SK-N-SH treated with all-trans-retinoic acid at 6 μM for 48 hours (cell line): ENCODE measurements around the gene TMEM231.

Experiments
- ATAC-seq: fragments of 200-7000 bp; cut with Tn5 transposase; 3 replicates; pipeline ENCODE4 v1.9.1; 2020; ENCODE audit warnings: mild to moderate bottlenecking, moderate library complexity
- ARNTL ChIP-seq: fragments of 450-650 bp; formaldehyde crosslinking; IDR thresholded peaks from 2 replicates; pipeline ENCODE4 v1.5.0; 2020; ENCODE audit warnings: low read depth, mild to moderate bottlenecking, moderate library complexity, borderline replicate concordance
- BACH2 ChIP-seq: fragments of 250-450 bp; sonication (Bioruptor Pico); IDR thresholded peaks from 2 replicates; pipeline ENCODE4 v1.9.0; 2021; ENCODE audit warnings: mild to moderate bottlenecking, borderline replicate concordance
- CREB5 ChIP-seq: fragments of 250-450 bp; sonication (Bioruptor Pico); IDR thresholded peaks from 2 replicates; pipeline ENCODE4 v1.5.1; 2020; ENCODE audit warnings: low read depth, mild to moderate bottlenecking, moderate library complexity
- CSDC2 ChIP-seq: fragments of 250-450 bp; sonication (Bioruptor Pico); IDR thresholded peaks from 2 replicates; pipeline ENCODE4 v1.5.0; 2020; ENCODE audit warnings: mild to moderate bottlenecking, moderate library complexity
- CSRNP3 ChIP-seq: fragments of 250-450 bp; sonication (Bioruptor Pico); IDR thresholded peaks from 2 replicates; pipeline ENCODE4 v1.5.1; 2021; ENCODE audit warnings: mild to moderate bottlenecking, moderate library complexity
- ESRRG ChIP-seq: fragments of 250-450 bp; sonication (Bioruptor Pico); IDR thresholded peaks from 2 replicates; pipeline ENCODE4 v1.6.1; 2021; ENCODE audit warnings: mild to moderate bottlenecking
- GLIS3 ChIP-seq: fragments of 250-450 bp; sonication (Bioruptor Pico); IDR thresholded peaks from 2 replicates; pipeline ENCODE4 v1.5.0; 2020; ENCODE audit warnings: mild to moderate bottlenecking, moderate library complexity
- OSR1 ChIP-seq: fragments of 250-450 bp; sonication (Bioruptor Pico); IDR thresholded peaks from 2 replicates; pipeline ENCODE4 v1.8.0; 2022; ENCODE audit warnings: moderate library complexity, mild to moderate bottlenecking, inconsistent platforms
- POU6F1 ChIP-seq: fragments of 250-450 bp; sonication (Bioruptor Pico); IDR thresholded peaks from 2 replicates; pipeline ENCODE4 v1.8.0; 2021; ENCODE audit warnings: low read depth, mild to moderate bottlenecking, moderate library complexity, borderline replicate concordance
- RARB ChIP-seq: fragments of 250-450 bp; sonication (Bioruptor Pico); IDR thresholded peaks from 2 replicates; pipeline ENCODE4 v1.8.0; 2021; ENCODE audit warnings: mild to moderate bottlenecking, moderate library complexity
- SNAI2 ChIP-seq: fragments of 250-450 bp; sonication (Bioruptor Pico); IDR thresholded peaks from 2 replicates; pipeline ENCODE4 v1.5.0; 2020; ENCODE audit warnings: mild to moderate bottlenecking, moderate library complexity
- TCF4 ChIP-seq: fragments of 250-450 bp; sonication (Bioruptor Pico); IDR thresholded peaks from 2 replicates; pipeline ENCODE4 v1.8.0; 2021; ENCODE audit warnings: mild to moderate bottlenecking, moderate library complexity, borderline replicate concordance
- TOX ChIP-seq: fragments of 250-450 bp; sonication (Bioruptor Pico); IDR thresholded peaks from 2 replicates; pipeline ENCODE4 v1.8.0; 2021; ENCODE audit warnings: mild to moderate bottlenecking, moderate library complexity, borderline replicate concordance
- ZC3H10 ChIP-seq: fragments of 250-450 bp; sonication (Bioruptor Pico); IDR thresholded peaks from 2 replicates; pipeline ENCODE4 v1.5.1; 2021; ENCODE audit warnings: mild to moderate bottlenecking, moderate library complexity
- ZFP3 ChIP-seq: fragments of 250-450 bp; sonication (Bioruptor Pico); IDR thresholded peaks from 2 replicates; pipeline ENCODE4 v1.5.0; 2020; ENCODE audit warnings: mild to moderate bottlenecking, moderate library complexity
- ZFP30 ChIP-seq: fragments of 450-650 bp; formaldehyde crosslinking; IDR thresholded peaks from 2 replicates; pipeline ENCODE4 v1.5.0; 2022; ENCODE audit warnings: mild to moderate bottlenecking, moderate library complexity
- ZNF565 ChIP-seq: fragments of 450-650 bp; formaldehyde crosslinking; conservative IDR thresholded peaks from 2 replicates; pipeline ENCODE4 v1.5.0; 2020; ENCODE audit warnings: low read depth, mild to moderate bottlenecking, moderate library complexity
- ZNF70 ChIP-seq: fragments of 450-650 bp; formaldehyde crosslinking; IDR thresholded peaks from 2 replicates; pipeline ENCODE4 v1.5.0; 2020; ENCODE audit warnings: mild to moderate bottlenecking, moderate library complexity
- TF ChIP-seq, protein P1 (sequence below): fragments of 250-450 bp; sonication (Bioruptor Pico); IDR thresholded peaks from 2 replicates; pipeline ENCODE4 v1.8.0; 2020; ENCODE audit warnings: mild to moderate bottlenecking, moderate library complexity, borderline replicate concordance
- TF ChIP-seq, protein P2 (sequence below): fragments of 250-450 bp; sonication (Bioruptor Pico); IDR thresholded peaks from 2 replicates; pipeline ENCODE4 v1.5.0; 2020; ENCODE audit warnings: mild to moderate bottlenecking, moderate library complexity

Gene TMEM231

DNA sequence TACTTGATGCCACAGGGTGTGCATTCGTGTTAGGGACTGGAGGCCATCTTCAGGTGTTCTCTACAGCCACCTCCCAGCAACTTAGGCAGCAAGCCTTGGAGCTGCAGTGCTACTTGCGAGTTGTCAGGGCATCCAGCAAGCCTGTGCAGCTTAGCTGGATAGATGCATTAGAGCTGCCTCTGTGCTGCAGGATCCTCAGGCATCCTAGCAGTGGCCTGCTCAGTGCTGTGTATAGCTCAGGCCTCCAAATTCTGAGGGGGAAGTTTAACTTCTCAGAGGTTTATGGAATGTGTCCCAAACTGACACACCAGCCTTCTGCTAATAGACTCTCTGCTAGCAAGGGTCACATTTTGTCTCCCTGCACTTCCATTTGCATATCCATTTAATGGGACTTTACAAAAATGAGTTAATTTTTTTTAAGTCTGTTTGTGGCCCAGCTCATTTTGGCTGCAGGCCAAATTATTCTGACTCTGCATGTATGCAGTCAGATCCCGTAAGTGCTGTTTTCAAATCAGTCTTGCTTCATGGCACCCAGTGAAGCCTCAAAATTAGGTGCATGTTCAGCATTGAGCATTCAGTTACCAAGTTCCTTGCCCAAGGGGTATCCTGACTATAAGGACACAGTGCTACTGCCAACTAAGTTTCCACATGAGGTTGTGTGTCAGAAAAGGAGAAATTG is 17.0 kb upstream of the TMEM231 start:
- ATAC-seq = no peak

GRCh38 chr16:75570396-75571065 is 14.5 kb upstream of the TMEM231 start:
- ATAC-seq = no peak
- TF ChIP-seq GLIS3 (no peak), ZFP30 (no peak), TCF4 (CRISPR knock-in tag) (no peak), CSDC2 (CRISPR knock-in tag) (no peak), ZFP3 (no peak), POU6F1 (CRISPR knock-in tag) (no peak), SNAI2 (no peak), BACH2 (CRISPR knock-in tag) (no peak), RARB (CRISPR knock-in tag) (no peak), ZNF565 (CRISPR knock-in tag) (no peak), OSR1 (CRISPR knock-in tag) (no peak), ZNF70 (CRISPR knock-in tag) (no peak), ZC3H10 (no peak), ESRRG (no peak), TOX (no peak)
- TF ChIP-seq, protein P1, sequence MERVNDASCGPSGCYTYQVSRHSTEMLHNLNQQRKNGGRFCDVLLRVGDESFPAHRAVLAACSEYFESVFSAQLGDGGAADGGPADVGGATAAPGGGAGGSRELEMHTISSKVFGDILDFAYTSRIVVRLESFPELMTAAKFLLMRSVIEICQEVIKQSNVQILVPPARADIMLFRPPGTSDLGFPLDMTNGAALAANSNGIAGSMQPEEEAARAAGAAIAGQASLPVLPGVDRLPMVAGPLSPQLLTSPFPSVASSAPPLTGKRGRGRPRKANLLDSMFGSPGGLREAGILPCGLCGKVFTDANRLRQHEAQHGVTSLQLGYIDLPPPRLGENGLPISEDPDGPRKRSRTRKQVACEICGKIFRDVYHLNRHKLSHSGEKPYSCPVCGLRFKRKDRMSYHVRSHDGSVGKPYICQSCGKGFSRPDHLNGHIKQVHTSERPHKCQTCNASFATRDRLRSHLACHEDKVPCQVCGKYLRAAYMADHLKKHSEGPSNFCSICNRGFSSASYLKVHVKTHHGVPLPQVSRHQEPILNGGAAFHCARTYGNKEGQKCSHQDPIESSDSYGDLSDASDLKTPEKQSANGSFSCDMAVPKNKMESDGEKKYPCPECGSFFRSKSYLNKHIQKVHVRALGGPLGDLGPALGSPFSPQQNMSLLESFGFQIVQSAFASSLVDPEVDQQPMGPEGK (CRISPR knock-in tag) = no peak

More for the DNA sequence above, 17.0 kb upstream of the TMEM231 start:
- TF ChIP-seq ZFP30 (no peak), OSR1 (CRISPR knock-in tag) (no peak), ZNF70 (CRISPR knock-in tag) (no peak), SNAI2 (no peak), CREB5 (CRISPR knock-in tag) (no peak), TOX (no peak), ZC3H10 (no peak), ZNF565 (CRISPR knock-in tag) (no peak), TCF4 (CRISPR knock-in tag) (no peak), POU6F1 (CRISPR knock-in tag) (no peak), BACH2 (CRISPR knock-in tag) (no peak), ESRRG (no peak), ARNTL (CRISPR knock-in tag) (no peak), RARB (CRISPR knock-in tag) (no peak), GLIS3 (no peak), CSRNP3 (CRISPR knock-in tag) (no peak)
- TF ChIP-seq, protein P2, sequence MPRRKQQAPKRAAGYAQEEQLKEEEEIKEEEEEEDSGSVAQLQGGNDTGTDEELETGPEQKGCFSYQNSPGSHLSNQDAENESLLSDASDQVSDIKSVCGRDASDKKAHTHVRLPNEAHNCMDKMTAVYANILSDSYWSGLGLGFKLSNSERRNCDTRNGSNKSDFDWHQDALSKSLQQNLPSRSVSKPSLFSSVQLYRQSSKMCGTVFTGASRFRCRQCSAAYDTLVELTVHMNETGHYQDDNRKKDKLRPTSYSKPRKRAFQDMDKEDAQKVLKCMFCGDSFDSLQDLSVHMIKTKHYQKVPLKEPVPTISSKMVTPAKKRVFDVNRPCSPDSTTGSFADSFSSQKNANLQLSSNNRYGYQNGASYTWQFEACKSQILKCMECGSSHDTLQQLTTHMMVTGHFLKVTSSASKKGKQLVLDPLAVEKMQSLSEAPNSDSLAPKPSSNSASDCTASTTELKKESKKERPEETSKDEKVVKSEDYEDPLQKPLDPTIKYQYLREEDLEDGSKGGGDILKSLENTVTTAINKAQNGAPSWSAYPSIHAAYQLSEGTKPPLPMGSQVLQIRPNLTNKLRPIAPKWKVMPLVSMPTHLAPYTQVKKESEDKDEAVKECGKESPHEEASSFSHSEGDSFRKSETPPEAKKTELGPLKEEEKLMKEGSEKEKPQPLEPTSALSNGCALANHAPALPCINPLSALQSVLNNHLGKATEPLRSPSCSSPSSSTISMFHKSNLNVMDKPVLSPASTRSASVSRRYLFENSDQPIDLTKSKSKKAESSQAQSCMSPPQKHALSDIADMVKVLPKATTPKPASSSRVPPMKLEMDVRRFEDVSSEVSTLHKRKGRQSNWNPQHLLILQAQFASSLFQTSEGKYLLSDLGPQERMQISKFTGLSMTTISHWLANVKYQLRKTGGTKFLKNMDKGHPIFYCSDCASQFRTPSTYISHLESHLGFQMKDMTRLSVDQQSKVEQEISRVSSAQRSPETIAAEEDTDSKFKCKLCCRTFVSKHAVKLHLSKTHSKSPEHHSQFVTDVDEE (CRISPR knock-in tag) = no peak
